Inferior parietal cortex (tissue), 1 donor: ENCODE data around the gene IZUMO2.
A peak's percentile ranks its signal among the peaks of the same experiment; 100 is the strongest.
"Not testable (repeated sequence)": the region's sequence is repeated elsewhere in the genome, so short reads cannot be mapped to it uniquely, and the experiment has no call there.

Source experiments
- DNase-seq: peaks from one replicate; pipeline ENCODE4 v3.0.0-alpha.2; 2016; ENCODE audit errors: extremely low spot score

The IZUMO2 gene

DNA sequence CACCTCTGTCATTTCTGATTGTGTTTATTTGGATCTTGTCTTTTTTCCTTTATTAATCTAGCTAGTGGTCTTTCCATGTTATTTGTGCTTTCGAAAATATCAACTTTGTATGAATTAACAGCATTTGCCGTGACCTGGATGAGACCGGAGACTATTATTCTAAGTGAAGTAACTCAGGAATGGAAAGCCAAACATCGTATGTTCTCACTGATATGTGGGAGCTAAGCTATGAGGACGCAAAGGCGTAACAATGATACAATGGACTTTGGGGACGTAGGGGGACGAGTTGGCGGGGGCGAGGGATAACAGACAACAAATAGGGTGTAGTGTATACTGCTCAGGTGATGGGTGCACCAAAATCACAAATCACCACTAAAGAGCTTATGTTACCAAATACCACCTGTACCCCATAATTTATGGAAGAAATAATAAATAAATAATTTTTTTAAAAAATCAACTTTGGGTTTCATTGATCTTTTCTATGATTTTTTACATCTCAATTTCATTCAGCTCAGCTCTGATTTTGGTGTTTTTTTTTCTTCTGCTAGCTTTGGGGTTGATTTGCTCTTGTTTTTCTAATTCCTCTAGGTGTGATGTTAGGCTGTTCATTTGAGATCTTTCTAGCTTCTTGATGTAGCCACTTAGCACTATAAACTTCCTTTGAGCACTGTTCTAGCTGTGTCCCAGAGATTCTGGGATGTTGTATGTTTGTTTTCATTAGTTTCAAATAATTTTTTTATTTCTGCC is 27.1 kb downstream of the IZUMO2 start:
- DNase-seq = peak; percentile 14

DNA sequence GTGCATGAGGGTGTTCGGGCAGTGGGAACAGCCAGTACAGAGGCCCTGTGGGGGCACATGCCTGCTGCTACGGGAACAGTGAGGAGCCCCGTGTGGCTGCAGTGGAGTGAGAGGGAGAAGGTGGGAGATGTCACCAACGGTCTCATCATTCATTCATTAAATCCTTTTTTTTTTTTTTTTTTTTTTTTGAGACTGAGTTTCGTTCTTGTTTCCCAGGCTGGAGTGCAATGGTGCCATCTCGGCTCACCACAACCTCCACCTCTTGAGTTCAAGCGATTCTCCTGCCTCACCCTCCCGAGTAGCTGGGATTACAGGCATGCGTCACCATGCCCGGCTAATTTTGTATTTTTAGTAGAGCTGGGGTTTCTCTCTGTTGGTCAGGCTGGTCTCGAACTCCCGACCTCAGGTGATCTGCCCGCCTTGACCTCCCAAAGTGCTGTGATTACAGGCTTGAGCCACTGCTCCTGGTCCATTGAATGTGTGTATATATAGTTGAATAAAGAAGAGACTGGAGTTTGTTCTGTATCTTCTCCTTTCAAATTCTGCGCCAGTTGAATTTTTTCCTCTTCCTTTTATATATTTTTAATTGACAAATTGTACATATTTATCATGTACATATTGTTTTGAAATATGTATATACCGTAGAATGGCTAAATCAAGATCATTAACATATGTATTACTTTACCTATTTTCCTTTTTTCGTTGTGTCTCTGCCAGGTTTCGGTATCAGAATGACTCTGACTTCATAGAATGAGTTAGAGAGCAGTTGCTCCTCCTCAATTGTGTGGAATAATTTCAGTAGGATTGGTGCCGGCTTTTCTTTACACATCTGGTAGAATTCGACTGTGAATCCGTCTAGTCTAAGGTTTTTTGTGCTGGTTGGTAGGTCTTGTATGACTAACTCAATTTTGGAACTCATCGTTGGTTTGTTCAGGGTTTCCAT is 28.0 kb downstream of the IZUMO2 start:
- DNase-seq = not testable (repeated sequence)

DNA sequence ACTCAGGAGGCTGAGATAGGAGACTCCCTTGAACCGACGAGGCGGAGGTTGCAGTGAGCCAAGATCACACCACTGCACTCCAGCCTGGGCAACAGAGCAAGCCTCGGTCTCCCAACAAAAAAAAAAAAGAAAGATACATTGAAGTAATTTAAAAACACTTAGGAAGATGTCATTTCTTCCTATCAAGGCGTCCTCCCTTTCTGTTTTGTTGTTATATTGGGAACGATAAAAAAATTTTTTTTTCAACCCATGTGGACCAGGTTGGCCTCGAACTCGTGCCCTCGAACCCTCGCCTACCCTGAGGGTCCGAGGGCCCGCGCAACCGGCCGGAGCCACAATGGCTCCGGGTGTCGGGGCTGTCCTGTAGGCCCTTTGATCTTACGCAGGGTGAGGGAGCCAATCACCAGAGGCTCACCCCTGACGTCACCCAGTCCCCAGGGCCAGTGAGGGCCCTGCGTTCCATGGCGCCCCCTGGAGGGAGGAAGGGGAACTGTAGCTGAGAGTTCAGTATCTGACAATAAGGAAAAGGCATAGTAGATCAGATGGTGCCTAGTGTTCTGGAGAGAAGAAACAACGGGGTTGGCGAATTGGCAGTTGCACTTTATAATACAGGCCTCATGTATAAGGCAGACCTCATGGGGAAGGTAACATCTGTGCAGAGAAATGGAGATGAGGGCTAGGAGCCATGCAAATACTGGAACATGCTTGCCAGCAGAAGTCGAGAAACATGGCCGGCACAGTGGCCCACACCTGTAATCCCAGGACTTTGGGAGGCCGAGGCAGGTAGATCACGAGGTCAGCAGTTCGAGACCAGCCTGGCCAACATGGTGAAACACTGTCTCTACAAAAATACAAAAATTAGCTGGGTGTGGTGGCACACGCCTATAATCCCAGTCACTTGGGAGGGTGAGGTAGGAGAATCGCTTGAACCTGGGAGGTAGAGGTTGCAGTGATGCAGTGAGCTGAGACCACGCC is 29.3 kb downstream of the IZUMO2 start:
- not testable (repeated sequence) for DNase-seq

DNA sequence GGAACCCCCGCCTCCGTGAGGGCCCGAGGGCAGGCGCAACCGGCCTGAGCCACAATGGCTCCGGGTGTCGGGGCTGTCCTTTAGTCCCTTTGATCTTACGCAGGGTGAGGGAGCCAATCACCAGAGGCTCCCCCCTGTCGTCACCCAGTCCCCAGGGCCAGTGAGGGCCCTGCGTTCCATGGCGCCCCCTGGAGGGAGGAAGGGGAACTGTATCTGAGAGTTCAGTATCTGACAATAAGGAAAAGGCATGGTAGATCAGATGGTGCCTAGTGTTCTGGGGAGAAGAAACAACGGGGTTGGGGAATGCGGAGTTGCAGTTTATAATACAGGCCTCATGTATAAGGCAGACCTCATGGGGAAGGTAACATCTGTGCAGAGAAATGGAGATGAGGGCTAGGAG is 59.1 kb downstream of the IZUMO2 start:
- not testable (repeated sequence) for DNase-seq

GRCh38 chr19:50103405-50103804 is 59.7 kb downstream of the IZUMO2 start:
- not testable (repeated sequence) for DNase-seq
